IPS DF 6.9 (cell line): ENCODE data around the gene FUT4.
"Not testable (repeated sequence)": the region's sequence is repeated elsewhere in the genome, so short reads cannot be mapped to it uniquely, and the experiment has no call there.

Experiments used
- DNase-seq: peaks from one replicate; pipeline ENCODE4 v3.0.0-alpha.2; 2013; ENCODE audit warnings: low read depth, low spot score
- H3K27ac ChIP-seq: one replicate; pipeline ENCODE4 v1.5.1; 2013; ENCODE audit warnings: low read length, control low read depth
- H3K27me3 ChIP-seq: 2 replicates; pipeline ENCODE4 v1.6.1; 2013; ENCODE audit warnings: mild to moderate bottlenecking, low read length; ENCODE audit not compliant: control insufficient read depth, insufficient read depth
- H3K36me3 ChIP-seq: 2 replicates; pipeline ENCODE4 v1.6.1; 2013; ENCODE audit warnings: low read length; ENCODE audit not compliant: control insufficient read depth, insufficient read depth
- H3K4me1 ChIP-seq: 2 replicates; pipeline ENCODE4 v1.6.1; 2013; ENCODE audit warnings: low read length; ENCODE audit not compliant: control insufficient read depth, insufficient read depth
- H3K4me3 ChIP-seq: 2 replicates; pipeline ENCODE4 v1.5.1; 2013; ENCODE audit warnings: mild to moderate bottlenecking, low read length
- H3K9me3 ChIP-seq: 2 replicates; pipeline ENCODE4 v1.6.1; 2013; ENCODE audit warnings: low read length, inconsistent platforms; ENCODE audit not compliant: control insufficient read depth, insufficient read depth
- WGBS: extraction: QIAGEN DNeasy Blood & Tissue Kit; methylation state at CpG from one replicate; pipeline ENCODE4 v1.1.7; 2013; ENCODE audit warnings: mixed read lengths, missing lambda C conversion rate; ENCODE audit not compliant: insufficient read length, insufficient coverage; 5-methylcytosine and 5-hydroxymethylcytosine counted together

The FUT4 gene

GRCh38 chr11:94567181-94567670 is 23.5 kb downstream of the FUT4 start, which contains the start of gene PIWIL4:
Gene PIWIL4, plus strand, starts transcription at chr11:94567368. Its CDS starts 151 bp downstream, at chr11:94567519.
- H3K27ac ChIP-seq: no peak within 1 kb of the TSS
- H3K4me3 ChIP-seq: no peak within 1 kb of the TSS
- WGBS: no CpG with 5 or more reads among the region's 25 CpGs

GRCh38 chr11:94568200-94568599 is 24.5 kb downstream of the FUT4 start:
- Histone ChIP-seq H3K36me3 (no peaks in the 10 kb centered on the region), H3K27ac (no peak overlapping the region), H3K27me3 (no peaks in the 10 kb centered on the region), H3K4me3 (no peak overlapping the region), H3K4me1 (no peaks in the 10 kb centered on the region), H3K9me3 (no peaks in the 10 kb centered on the region)
- DNase-seq: no peak
- whole genome bisulfite sequencing: no CpG with 5 or more reads among the region's 5 CpGs

More at GRCh38 chr11:94567181-94567670, 23.5 kb downstream of the FUT4 start, which contains the start of gene PIWIL4:
- no peaks in the 10 kb centered on the region for H3K9me3 ChIP-seq
- H3K36me3 ChIP-seq: no peaks in the 10 kb centered on the region
- no peaks in the 10 kb centered on the region for H3K4me1 ChIP-seq
- H3K27me3 ChIP-seq: no peaks in the 10 kb centered on the region
- no peak for DNase-seq

DNA sequence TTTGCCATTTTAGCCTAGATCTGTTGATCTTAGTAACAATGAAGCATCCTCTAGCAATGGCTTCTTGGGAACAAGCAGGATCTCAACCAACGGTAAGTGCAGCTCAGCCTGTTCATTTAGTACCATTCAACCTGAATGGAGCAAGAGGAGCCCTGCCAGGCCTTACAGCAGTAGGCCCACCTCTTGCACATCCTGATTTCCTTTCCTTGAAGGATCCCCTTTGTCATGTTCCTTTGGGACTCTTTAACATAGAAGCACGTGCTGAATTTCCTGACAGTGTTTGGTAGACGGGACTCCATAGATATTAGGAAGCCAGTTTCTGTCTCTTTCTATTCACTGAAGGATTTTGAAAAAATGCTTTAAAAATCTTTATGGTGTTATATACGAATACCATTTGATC is 25.0 kb downstream of the FUT4 start:
- Histone ChIP-seq H3K27ac (no peak overlapping the region), H3K36me3 (no peaks in the 10 kb centered on the region), H3K9me3 (no peaks in the 10 kb centered on the region), H3K27me3 (no peaks in the 10 kb centered on the region), H3K4me1 (no peaks in the 10 kb centered on the region), H3K4me3 (no peak overlapping the region)
- no CpG with 5 or more reads among the region's 4 CpGs for WGBS
- no peak for DNase-seq

DNA sequence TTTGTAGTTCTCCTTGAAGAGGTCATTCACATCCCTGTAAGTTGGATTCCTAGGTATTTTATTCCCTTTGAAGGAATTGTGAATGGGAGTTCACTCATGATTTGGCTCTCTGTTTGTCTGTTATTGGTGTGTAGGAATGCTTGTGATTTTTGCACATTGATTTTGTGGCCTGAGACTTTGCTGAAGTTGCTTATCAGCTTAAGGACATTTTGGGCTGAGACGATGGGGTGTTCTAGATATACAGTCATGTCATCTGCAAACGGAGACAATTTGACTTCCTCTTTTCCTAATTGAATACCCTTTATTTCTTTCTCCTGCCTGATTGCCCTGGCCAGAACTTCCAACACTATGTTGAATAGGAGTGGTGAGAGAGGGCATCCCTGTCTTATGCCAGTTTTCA is 29.3 kb downstream of the FUT4 start:
- H3K9me3 ChIP-seq, DNase-seq, H3K36me3 ChIP-seq, H3K4me1 ChIP-seq, H3K27ac ChIP-seq, H3K4me3 ChIP-seq, H3K27me3 ChIP-seq: not testable (repeated sequence)
- WGBS: no CpG with 5 or more reads among the region's 2 CpGs

- no peak for DNase-seq
- Histone ChIP-seq H3K27ac (no peak overlapping the region), H3K9me3 (no peaks in the 10 kb centered on the region), H3K27me3 (no peaks in the 10 kb centered on the region), H3K36me3 (no peaks in the 10 kb centered on the region), H3K4me1 (no peaks in the 10 kb centered on the region), H3K4me3 (no peak overlapping the region)
- WGBS: no CpG with 5 or more reads among the region's 13 CpGs
Observed at GRCh38 chr11:94574193-94574961, 30.7 kb downstream of the FUT4 start.

DNA sequence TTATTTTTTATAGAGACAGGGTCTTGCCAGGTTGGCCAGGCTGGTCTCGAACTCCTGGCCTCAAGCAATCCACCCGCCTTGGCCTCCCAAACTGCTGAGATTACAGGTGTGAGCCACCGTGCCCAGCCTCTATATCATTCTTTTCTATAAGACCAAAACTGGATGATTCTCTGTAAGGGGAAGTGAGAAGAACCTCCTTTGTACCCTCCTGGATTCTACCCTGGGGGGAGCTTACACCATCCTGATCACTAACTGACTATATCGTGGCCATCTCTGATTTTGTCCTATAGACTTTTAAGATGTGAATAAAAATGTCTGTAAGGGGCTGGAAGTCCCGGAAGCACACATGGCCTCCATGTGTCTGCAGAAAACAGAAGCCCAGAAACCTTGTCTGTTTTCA is 32.6 kb downstream of the FUT4 start:
- H3K4me3 ChIP-seq: no peak overlapping the region
- DNase-seq: no peak
- H3K27me3 ChIP-seq: 0 out of 2 replicates have a peak, but pooled peaks cover under 1% of the 10 kb centered on the region
- H3K9me3 ChIP-seq: no peaks in the 10 kb centered on the region
- H3K4me1 ChIP-seq: no peaks in the 10 kb centered on the region
- H3K27ac ChIP-seq: no peak overlapping the region
- H3K36me3 ChIP-seq: no peaks in the 10 kb centered on the region
- no CpG with 5 or more reads among the region's 5 CpGs for WGBS

DNA sequence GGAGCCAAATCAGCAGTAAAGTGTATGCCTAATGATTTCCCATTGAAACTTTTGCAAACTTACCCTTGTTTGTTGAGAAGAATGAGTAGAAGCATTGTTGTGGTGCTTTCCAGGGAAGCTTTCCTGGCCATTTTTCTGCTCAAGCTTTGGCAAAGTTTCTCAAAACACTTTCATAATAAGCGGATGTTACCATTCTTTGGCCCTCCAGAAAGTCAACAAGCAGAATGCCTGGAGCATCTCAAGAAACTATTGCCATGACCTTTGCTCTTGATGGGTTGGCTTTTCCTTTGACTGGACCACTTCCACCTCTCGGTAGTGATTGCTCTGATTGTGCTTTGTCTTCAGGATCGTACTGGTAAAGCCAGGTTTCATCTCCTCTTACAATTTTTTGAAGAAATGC is 34.1 kb downstream of the FUT4 start:
- DNase-seq: no peak
- WGBS: no CpG with 5 or more reads among the region's 3 CpGs
- H3K4me1 ChIP-seq: no peaks in the 10 kb centered on the region

GRCh38 chr11:94581926-94582325 is 38.2 kb downstream of the FUT4 start:
- no peak for DNase-seq
- Histone ChIP-seq H3K9me3 (no peaks in the 10 kb centered on the region), H3K36me3 (no peaks in the 10 kb centered on the region), H3K4me1 (no peaks in the 10 kb centered on the region), H3K27me3 (0 out of 2 replicates have a peak, but pooled peaks cover 1% of the 10 kb centered on the region), H3K27ac (no peak overlapping the region), H3K4me3 (no peak overlapping the region)
- no CpG with 5 or more reads among the region's 1 CpG for WGBS

More for the DNA sequence above, 34.1 kb downstream of the FUT4 start:
- Histone ChIP-seq H3K4me3 (no peak overlapping the region), H3K27ac (no peak overlapping the region), H3K27me3 (0 out of 2 replicates have a peak, but pooled peaks cover 1% of the 10 kb centered on the region), H3K9me3 (no peaks in the 10 kb centered on the region), H3K36me3 (no peaks in the 10 kb centered on the region)

DNA sequence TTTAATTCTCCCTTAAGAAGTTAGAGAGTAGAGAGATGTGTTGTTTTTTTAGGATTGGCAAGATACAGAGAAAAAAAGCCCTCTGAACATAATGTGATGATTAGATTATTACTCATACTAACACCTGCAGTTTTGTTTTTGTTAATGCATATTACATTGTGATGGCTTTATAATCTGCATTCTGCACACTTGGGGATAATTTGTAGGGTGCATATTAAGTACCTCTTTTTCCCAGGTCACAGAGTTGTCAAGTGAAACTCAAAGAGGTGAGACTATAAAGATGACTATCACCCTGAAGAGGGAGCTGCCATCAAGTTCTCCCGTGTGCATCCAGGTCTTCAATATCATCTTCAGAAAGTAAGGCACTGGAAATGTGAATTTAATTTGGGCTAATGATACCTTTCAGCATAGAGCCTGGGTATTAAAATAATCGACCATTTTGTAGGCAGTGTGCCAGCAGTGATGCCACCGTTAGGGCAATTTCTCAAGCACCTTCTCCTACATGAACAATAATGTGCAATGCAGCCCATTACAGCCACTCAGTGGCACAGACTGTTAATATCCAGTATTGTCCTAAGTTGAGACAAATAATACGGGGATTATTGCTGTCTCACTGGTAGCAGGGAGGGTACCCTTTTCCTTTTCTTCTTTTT is 39.6 kb downstream of the FUT4 start:
- no CpG with 5 or more reads among the region's 4 CpGs for WGBS
- DNase-seq: no peak
- no peak overlapping the region for H3K4me3 ChIP-seq

GRCh38 chr11:94583866-94584500 is 40.3 kb downstream of the FUT4 start:
- H3K4me3 ChIP-seq: no peak overlapping the region; the same call in 1 of the 2 replicates
- WGBS: no CpG with 5 or more reads among the region's 3 CpGs

More for the DNA sequence above, 39.6 kb downstream of the FUT4 start:
- H3K36me3 ChIP-seq: no peaks in the 10 kb centered on the region
- no peak overlapping the region for H3K27ac ChIP-seq
- H3K9me3 ChIP-seq: no peaks in the 10 kb centered on the region
- 0 out of 2 replicates have a peak, but pooled peaks cover 1% of the 10 kb centered on the region for H3K27me3 ChIP-seq
- no peaks in the 10 kb centered on the region for H3K4me1 ChIP-seq

More at GRCh38 chr11:94583866-94584500, 40.3 kb downstream of the FUT4 start:
- Histone ChIP-seq H3K9me3 (no peaks in the 10 kb centered on the region), H3K27me3 (0 out of 2 replicates have a peak, but pooled peaks cover 1% of the 10 kb centered on the region), H3K27ac (no peak overlapping the region), H3K36me3 (no peaks in the 10 kb centered on the region), H3K4me1 (no peaks in the 10 kb centered on the region)
- no peak for DNase-seq
